Renal cortical epithelial cell (primary cell): ENCODE data around the gene AIDA. TPM values are rescaled to one million over a fixed set of nuclear protein-coding genes. Genes with fewer than 3 reads are reported as not detected.
A peak's percentile ranks its signal among the peaks of the same experiment; 100 is the strongest.
"Not testable (repeated sequence)": the region's sequence is repeated elsewhere in the genome, so short reads cannot be mapped to it uniquely, and the experiment has no call there.

ENCODE experiments used
- DNase-seq: peaks from one replicate; pipeline ENCODE4 v3.0.0-alpha.2; 2011; ENCODE audit warnings: low read depth
- total RNA-seq: library from RNA; depleted of rRNA; stranded (reverse); fragments of >200 nt; gene quantifications from 2 replicates; pipeline ENCODE4 v1.2.3, GENCODE V29; 2014

AIDA gene
- total RNA-seq, 1 donor from 2014 or later = 122 TPM

- DNase-seq = peak; percentile 94
Measured at GRCh38 chr1:222713091-222713961, 1.0 kb upstream of the AIDA start.

- peak; percentile 57 for DNase-seq
Measured at GRCh38 chr1:222711319-222712252, 705 bp downstream of the AIDA start.

- DNase-seq = no peak
Measured at GRCh38 chr1:222709700-222710153, 2.6 kb downstream of the AIDA start.

- DNase-seq = no peak
Measured at GRCh38 chr1:222706815-222707214, 5.5 kb downstream of the AIDA start.

DNA sequence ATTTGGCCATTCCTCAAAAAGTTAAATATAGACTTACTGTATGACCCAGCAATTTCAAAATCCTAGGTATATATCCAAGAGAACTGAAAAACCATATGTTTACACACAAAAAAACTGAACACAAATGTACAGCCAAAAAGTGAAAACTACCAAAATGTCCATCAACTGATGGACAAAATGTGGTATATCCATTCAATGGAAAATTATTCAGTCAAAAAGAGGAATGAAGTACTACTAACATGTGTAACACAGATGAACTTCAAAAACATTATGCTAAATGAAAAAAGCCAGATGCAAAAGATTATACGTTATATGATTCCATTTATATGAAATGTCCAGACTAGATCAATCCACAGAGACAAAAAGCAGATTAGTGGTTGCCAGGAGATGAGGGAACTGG lies 8.0 kb downstream of the AIDA start:
- DNase-seq = no peak

GRCh38 chr1:222702210-222702609 lies 10.1 kb downstream of the AIDA start:
- DNase-seq = no peak

- no peak for DNase-seq
Measured at GRCh38 chr1:222697826-222698225, 14.5 kb downstream of the AIDA start.

GRCh38 chr1:222697203-222697602 lies 15.1 kb downstream of the AIDA start:
- DNase-seq = no peak

DNA sequence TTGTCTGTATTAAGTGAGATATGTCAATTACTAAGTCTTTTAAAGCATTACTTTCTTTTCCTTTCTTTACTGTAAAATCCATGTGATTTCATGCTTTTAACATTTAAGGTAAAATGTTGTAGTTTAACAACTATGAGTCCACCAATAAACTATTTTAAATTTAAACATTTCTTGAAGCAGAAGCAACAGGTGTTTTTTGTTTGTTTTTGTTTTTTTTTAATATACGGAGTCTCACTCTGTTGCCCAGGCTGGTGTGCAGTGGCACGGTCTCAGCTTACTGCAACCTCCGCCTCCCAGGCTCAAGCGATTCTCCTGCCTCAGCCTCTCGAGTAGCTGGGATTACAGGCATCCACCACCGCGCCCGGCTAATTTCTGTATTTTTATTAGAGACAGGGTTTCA lies 15.6 kb downstream of the AIDA start:
- DNase-seq = no peak

DNA sequence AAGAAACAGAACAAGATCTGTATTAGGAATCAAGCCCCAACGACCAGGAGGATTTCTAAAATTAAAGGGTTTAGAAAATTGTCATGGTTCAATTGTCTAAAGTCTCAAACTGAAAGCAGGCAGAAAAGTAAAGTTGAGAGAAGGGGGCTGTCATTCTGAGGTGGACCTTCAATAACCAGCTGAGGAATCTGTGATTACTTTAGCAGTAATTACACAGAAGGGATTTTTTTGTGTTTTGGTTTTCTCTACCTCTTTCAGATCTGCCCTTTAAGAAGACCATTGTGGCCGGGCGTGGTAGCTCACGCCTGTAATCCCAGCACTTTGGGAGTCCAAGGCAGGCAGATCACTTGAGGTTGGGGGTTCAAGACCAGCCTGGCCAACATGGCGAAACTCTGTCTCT lies 17.4 kb downstream of the AIDA start:
- no peak for DNase-seq

DNA sequence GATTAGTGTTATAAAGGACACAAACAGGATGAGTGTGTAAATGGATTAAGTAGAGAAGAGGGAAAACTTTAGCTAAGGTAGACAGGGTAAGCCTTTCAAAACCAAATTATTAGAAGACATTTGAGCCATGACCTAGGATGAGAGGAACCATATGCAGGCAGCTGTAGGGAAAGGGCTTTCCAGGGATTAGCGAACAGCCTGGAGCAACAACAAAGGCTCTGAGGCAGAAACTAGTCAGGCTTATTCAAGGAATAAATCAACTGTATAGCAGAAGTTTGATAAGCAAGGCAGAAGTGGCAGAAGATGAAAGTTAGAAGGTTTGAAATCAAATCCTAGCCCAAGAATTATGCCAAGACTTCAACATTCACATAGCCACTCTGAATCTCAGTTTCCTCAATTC lies 21.3 kb downstream of the AIDA start:
- no peak for DNase-seq

DNA sequence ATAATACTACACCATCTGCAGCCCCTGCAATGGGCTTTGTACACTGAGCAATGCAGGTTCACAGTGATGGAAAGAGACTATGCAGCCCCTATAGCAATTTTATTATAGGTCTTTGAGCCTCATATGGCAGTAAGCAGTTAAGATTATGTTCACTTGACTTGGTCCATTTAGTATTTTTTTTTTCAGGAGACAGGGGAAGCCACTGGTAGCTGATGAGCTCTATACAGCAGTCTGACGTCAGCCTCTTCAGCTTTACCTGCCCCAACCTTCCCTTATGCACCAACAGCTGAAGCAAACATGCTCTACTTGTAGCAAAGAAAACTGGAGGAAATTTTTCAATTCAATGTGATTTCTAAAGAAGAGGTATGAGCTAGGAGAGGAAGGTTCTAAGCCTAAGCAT lies 32.2 kb downstream of the AIDA start:
- DNase-seq = no peak

- no peak for DNase-seq
Measured at GRCh38 chr1:222670110-222670509, 42.2 kb downstream of the AIDA start.

GRCh38 chr1:222669107-222669506 lies 43.2 kb downstream of the AIDA start:
- DNase-seq = not testable (repeated sequence)

- DNase-seq = not testable (repeated sequence)
Measured at GRCh38 chr1:222668184-222668583, 44.1 kb downstream of the AIDA start.

DNA sequence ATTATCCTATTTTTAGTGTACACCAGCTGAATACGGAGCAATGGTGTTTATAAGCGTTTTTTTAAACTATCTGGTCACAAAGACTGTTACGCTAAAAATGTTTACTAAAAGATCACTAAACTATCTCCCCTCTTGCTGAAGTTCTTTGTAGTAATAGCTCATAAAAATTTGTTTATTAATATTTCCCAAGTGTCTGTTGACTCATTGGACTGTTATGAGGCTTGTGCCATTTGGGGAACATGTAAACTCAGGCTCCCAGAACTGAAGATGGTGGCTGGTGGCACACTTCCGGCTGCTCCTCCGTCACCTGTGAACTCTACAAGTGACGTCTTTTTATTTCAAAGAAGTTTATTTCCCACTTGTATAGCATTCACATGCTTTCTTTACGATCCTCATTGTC lies 46.3 kb downstream of the AIDA start:
- no peak for DNase-seq

DNA sequence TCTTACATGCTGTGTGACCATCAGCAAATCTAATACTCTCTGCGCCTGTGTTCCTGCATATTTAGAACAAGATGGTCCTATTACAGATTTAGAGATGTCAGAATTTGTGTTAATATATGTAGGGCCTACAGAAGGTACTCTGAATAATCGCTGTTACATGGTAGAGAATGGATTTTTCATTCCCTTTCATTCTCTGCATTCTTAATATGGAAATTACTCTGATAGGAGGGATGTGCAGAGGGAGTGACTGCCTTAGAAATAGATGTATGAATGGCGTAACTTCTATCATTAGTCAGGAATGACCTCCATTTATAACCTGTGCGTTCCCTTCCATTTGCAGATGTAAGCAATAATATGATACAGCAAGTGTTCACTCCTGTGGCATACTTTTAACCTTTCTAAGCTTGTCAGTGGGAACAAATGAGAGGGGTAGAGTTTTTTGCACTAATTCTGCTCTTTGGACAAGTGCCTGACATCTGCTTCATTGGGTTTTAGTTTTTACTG lies 48.8 kb downstream of the AIDA start:
- no peak for DNase-seq

- no peak for DNase-seq
Measured at GRCh38 chr1:222657899-222658298, 54.4 kb downstream of the AIDA start.

GRCh38 chr1:222656391-222657155 lies 55.7 kb downstream of the AIDA start:
- DNase-seq = no peak

DNA sequence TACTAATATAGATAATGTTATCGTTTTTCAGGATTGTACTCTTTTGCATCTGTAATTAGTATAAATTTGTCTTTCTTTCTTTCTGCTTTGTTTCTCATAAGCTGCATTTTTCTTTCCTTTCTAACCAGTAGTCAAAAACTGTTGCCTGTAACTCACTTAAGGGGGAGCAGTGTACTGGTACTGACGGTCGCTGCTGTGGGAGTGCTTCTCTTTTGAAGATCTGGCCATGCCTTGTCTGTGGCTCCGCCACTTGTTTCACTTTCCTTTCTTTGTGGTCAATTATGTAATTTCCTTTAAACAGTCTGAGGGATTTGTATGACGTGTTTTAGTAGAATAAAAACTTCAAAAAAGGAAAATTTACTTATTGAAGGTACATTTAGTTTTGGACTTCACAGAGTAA lies 57.4 kb downstream of the AIDA start:
- no peak for DNase-seq

- no peak for DNase-seq
Measured at GRCh38 chr1:222653178-222653827, 59.0 kb downstream of the AIDA start.
